Inferior parietal cortex (tissue), 1 donor: ENCODE data around the gene GPRIN3.

Source experiments
- DNase-seq: peaks from one replicate; pipeline ENCODE4 v3.0.0-alpha.2; 2016; ENCODE audit errors: extremely low spot score

GPRIN3 gene

GRCh38 chr4:89290727-89291516, 16.7 kb downstream of the GPRIN3 start:
- no peak for DNase-seq

DNA sequence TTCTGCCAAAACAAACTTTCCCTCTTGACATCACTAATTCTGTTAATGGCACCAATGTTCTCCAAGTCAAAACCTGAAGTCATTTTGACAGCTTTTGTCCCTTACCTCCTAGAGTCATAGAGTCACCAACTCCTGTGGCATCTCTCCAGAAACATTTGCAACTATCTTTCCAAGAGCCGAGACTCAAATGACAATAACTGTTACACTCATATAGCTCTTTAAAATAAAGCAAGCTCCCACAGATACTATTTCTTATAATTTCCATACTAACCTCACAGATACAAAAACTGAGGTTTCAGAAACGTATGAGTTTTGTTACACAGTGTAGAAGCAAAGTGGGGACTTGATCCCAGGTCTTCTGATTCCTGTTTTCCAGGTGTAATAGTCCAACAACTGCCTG, 18.3 kb downstream of the GPRIN3 start:
- no peak for DNase-seq

- no peak for DNase-seq
Observed at GRCh38 chr4:89288430-89288829, 19.2 kb downstream of the GPRIN3 start.

DNA sequence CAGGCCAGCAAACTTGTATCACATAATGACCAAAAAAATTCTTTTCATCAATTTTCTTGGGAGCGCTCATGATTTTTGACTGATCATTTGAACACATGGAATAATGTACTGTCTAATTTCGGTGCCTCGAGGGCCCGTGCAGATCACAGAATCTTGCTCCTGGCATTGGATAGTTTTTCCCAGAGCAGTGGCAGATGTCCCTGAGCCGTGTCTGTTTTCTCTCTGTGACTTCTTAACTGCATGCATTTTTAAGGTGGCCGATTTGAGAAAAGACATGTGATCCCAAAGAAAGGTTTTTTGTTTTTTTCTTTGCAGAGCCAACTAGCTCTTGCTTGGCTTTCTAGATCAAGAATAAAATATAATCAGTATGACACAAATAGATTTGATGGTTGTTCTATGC, 19.7 kb downstream of the GPRIN3 start:
- no peak for DNase-seq

GRCh38 chr4:89285745-89286144, 21.9 kb downstream of the GPRIN3 start:
- no peak for DNase-seq

- DNase-seq: no peak
Observed at GRCh38 chr4:89284828-89285227, 22.8 kb downstream of the GPRIN3 start.

DNA sequence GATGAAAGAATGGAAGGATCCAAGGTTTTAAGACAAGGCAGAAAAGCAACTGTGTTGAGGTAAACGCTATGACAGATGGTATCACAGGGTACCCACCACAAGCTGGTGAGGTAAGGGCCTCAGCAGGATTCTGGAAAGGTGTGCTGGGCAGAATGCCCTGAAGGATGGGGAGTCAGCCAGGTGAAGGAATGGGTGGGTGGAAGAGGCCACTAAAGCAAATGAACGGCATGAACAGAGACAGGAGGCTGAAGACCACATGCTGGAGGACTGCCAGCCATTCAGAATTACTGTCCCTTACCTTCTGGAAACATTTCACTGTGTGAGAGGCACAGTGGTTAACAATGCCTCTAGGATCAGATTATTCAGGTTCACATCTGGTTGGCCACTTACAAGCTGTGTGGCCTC, 23.6 kb downstream of the GPRIN3 start:
- DNase-seq: no peak

DNA sequence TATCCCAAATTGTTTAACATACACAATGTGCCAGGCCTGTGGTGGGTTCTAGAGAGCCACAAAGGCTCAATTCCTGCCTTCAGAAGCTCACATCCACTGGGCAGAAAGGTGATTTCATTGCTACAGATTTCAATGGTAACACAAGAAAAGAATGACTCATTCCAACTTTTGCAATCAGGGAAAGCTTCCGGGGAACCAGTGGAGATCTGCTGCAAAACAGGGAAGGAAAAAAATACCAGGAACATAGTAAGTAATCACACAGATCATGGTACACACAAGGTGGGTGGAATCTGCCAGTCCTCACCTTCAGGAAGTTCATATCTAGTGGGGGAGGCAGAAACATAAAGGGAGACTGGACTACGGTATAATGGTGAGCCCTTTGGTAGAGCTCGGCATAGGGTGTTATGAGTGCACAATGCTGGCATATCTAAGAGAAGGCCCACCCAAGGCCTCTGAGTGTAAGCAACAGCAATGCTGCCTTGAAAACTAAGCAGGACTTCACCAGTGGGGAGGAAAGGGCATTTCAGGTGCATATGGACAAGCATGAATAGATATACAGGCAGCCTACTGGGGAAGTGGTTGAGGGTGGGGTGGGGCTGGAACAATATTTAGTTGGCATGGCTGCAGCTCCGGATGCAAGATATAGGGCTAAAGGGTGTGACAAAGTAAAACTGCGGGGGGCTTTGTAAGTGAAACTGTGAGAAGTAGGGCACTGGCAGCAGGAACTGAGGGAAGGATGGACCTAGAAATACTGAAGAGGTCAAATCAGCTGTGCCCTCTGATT, 24.2 kb downstream of the GPRIN3 start:
- no peak for DNase-seq

DNA sequence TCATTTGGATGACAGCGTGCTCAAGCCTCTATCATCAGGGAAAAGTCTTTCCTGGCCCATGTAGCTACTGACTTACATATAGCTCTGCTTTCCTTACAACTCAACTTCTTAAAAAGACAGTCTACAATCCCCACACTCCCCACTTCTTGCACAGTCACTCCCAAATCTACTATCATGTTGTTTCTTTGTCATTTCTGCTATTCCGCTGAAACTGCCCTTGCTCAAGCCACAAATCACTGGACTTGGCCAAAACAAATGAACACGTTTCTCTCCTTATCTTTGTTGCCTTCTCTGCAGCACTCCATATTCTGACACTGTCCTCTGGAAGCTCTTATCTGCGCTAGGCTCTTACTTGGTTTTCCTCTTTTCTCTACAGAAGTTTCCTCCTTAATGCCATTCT, 28.2 kb downstream of the GPRIN3 start:
- DNase-seq: no peak

- DNase-seq: no peak
Observed at GRCh38 chr4:89277412-89277811, 30.2 kb downstream of the GPRIN3 start.

- no peak for DNase-seq
Observed at GRCh38 chr4:89276296-89276695, 31.3 kb downstream of the GPRIN3 start.

- no peak for DNase-seq
Observed at GRCh38 chr4:89275587-89275986, 32.0 kb downstream of the GPRIN3 start.

GRCh38 chr4:89273741-89274141, 33.9 kb downstream of the GPRIN3 start:
- DNase-seq: no peak

- DNase-seq: no peak
Observed at GRCh38 chr4:89270792-89271191, 36.8 kb downstream of the GPRIN3 start.

- no peak for DNase-seq
Observed at GRCh38 chr4:89269121-89269666, 38.4 kb downstream of the GPRIN3 start.

- peak; percentile 15 for DNase-seq
Observed at GRCh38 chr4:89268679-89269078, 38.9 kb downstream of the GPRIN3 start.

DNA sequence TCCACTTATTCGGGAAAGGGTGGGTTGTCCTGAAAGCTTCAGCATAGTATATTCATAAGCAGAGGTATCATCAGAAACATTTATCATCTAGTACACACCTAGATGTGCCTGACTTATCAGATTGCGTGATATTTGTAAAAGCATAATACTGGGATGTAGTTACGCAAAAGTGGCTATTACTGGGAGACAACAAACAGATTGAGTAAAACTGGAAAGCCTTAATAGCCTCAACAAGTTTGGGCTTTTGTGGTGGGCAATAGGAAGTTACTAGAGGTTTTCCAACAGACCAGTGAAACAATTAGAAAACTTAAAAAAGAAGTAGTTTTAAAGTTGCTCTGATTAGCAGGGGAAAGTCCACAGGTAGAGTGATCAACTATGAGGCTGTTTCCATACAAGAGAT, 39.8 kb downstream of the GPRIN3 start:
- no peak for DNase-seq

DNA sequence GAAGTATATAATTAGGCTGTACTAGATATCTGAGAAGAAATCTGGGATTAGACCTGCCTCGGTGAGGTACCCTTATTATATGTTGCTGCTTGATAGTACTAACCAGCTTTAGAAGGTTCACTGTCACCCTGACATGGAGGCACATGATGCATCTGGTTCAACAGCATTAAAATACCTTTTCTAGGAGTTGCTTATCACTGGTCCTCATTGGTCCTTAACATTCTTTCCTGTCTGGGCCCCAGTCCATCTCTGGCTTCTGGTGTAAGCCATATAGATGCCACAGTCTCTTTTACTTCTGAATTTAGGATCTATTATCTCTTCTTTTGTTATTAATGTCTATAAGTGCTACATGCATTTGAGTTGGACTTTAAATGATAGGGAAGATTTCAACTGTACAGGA, 40.2 kb downstream of the GPRIN3 start:
- no peak for DNase-seq

DNA sequence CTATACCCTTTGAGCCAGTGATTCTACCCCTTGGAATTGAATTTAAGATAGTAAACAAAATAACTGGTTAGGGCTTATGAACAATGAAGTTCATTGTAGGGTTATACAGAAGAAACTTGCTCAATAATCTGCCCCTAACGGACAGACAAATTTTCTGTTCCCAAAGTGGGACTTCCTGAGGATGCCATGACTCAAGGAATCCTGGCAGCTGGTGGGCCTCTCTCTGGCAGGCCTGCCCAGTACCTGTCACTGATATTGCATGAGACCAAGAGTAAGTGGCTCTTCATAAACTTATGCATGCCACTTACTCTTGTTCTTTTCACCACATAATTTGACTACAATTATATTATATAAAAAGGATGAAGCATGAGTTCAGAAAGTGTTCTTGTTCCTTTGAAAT, 41.5 kb downstream of the GPRIN3 start:
- no peak for DNase-seq

DNA sequence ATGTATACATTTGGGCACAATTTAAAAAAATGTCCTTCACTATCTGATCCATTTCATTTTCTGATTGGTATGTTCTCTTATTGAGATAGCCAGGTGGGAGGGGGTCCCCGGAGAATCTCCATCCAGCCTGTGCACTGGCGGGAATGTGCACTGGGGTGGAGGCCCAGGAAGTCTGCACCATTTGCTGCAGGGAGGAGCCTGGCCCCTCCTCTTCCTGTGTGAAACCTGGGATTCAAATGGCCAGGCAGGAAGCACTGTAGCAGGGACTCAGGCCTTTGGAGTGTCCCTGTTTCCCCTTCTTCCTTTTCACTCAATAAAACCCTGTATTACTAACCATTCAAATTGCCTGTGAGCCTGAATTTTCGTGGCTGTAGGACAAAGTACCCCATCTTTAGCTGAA, 44.3 kb downstream of the GPRIN3 start:
- DNase-seq: no peak

DNA sequence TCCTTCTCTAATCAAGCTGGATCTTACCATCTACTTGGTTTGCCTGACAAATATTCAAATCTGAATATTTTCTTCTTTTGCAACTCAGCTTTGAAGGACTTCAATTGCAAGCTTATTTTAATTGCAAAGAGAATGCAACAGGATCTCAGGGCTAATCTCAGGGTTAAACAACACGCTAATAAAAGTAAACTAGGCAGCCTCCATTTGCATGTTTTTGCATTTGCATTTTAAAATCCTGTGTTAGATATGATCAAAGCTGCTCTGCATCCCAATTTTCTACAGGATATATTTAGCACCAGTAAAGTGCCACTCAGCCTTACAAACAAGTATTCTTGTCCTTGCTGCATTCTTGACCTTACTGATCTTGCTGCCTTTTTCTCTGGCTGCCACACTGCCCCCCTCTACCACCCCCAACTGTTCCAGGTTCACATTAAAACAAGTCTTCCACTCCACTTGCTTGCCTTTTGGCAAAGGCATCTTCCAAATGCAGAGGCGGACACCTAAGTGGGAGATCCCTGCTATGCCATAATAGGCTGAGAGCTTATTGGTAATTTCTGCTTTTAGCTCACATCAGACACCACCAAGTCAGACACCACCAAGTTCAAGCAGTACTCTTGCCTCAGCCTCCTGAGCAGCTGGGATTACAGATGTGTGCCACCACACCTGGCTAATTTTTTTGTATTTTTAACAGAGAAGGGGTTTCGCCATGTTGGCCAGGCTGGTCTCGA, 48.1 kb downstream of the GPRIN3 start:
- DNase-seq: no peak

DNA sequence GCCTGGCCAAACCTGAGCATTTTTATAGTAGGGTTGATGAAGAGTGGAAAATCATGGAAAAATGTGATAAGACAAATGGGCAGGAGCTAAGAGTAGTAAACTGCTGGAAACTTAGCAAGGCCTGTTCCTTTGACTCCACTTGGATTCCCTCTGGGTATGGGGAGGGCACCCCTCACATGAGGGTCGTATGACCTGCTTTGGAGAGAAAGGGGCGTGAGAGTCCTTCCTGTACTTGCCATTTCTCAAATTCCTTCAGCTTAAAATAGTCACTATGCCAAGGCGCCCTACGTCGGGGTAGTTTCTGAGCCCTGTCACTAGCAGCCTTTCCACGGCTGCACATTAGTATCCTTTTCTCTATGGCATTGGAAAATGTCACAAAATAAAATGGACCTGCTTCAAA, 49.1 kb downstream of the GPRIN3 start:
- no peak for DNase-seq
